ENCODE data around the gene TMPRSS9. TPM values are rescaled to one million over a fixed set of nuclear protein-coding genes. Genes with fewer than 3 reads are reported as not detected.

The TMPRSS9 gene
- total RNA-seq, 2 experiments from 2014 or later, result 0.22 TPM; not detected in 1

DNA sequence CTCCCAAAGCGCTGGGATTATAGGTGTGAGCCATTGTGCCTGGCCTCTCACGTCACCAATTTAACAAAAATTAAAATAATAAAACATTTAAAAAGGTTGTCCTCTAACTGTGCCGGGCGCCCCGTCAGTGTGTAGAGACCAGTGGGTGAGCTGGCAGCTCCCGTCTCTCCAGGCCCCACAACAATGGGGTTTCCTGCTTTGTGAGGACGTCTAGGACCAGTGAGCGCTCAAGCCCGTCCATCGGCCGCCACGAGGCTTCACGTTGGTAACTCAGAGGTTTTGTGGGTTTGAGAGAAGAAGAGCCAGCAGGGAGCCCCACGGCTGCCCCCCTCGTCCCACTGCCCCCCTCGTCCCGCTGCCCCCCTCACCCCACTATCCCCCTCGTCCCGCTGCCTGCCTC, 36.4 kb upstream of the TMPRSS9 start:
- H3K27ac Mint-ChIP-seq, result no peak overlapping the region
- no peak for ATAC-seq (ENCODE audit: low read depth)
- no peaks in the 10 kb centered on the region for H3K27me3 Mint-ChIP-seq
- no peak overlapping the region for H3K4me3 Mint-ChIP-seq
- no peak for DNase-seq
- POLR2A ChIA-PET, result interaction anchor here (0.6 kb wide), 1 partner anchor 115 kb away, joined by 4 read pairs; no protein-coding TSS in a partner anchor
- no peaks in the 10 kb centered on the region for H3K9me3 Mint-ChIP-seq
- H3K4me1 Mint-ChIP-seq, result peaks cover 29% of the 10 kb centered on the region
- H3K36me3 Mint-ChIP-seq, result peaks cover 10% of the 10 kb centered on the region

GRCh38 chr19:2324220-2324948, 35.7 kb upstream of the TMPRSS9 start:
- Mint-ChIP-seq H3K27ac (no peak overlapping the region), H3K9me3 (no peaks in the 10 kb centered on the region), H3K27me3 (no peaks in the 10 kb centered on the region), H3K4me3 (no peak overlapping the region), H3K4me1 (peaks cover 32% of the 10 kb centered on the region), H3K36me3 (peaks cover 10% of the 10 kb centered on the region)
- DNase-seq (no peak), ATAC-seq (ENCODE audit: low read depth) (no peak)
- POLR2A ChIA-PET, result interaction anchor here (0.6 kb wide), 1 partner anchor 574 kb away, joined by 4 read pairs; no protein-coding TSS in a partner anchor

GRCh38 chr19:2325281-2326046, 34.6 kb upstream of the TMPRSS9 start:
- H3K36me3 Mint-ChIP-seq, result peaks cover 10% of the 10 kb centered on the region
- H3K4me1 Mint-ChIP-seq, result peaks cover 41% of the 10 kb centered on the region
- peak overlapping the region; percentile 73 for H3K27ac Mint-ChIP-seq
- no peaks in the 10 kb centered on the region for H3K9me3 Mint-ChIP-seq
- POLR2A ChIA-PET, result no interaction called here
- no peaks in the 10 kb centered on the region for H3K27me3 Mint-ChIP-seq
- no peak for DNase-seq
- no peak for ATAC-seq (ENCODE audit: low read depth)
- H3K4me3 Mint-ChIP-seq, result peak overlapping the region; percentile 37

GRCh38 chr19:2326699-2327360, 33.2 kb upstream of the TMPRSS9 start:
- POLR2A ChIA-PET, result interaction anchor here (0.5 to 2.7 kb wide), 5 partner anchors 43 to 295 kb away, joined by 3 to 12 read pairs (median 4); partner anchors contain the start of gene GADD45B
- H3K36me3 Mint-ChIP-seq, result peaks cover 10% of the 10 kb centered on the region
- ATAC-seq (ENCODE audit: low read depth) (no peak), DNase-seq (no peak)
- peaks cover 46% of the 10 kb centered on the region for H3K4me1 Mint-ChIP-seq
- no peaks in the 10 kb centered on the region for H3K9me3 Mint-ChIP-seq
- H3K27me3 Mint-ChIP-seq, result no peaks in the 10 kb centered on the region
- H3K4me3 Mint-ChIP-seq, result peak overlapping the region; percentile 100
- peak overlapping the region; percentile 100 for H3K27ac Mint-ChIP-seq

- POLR2A ChIA-PET, result interaction anchor here (0.6 to 2.7 kb wide), 20 partner anchors 9 to 853 kb away, joined by 3 to 12 read pairs (median 3); partner anchors contain the start of genes GADD45B, LMNB2 and PLEKHJ1
- ATAC-seq (ENCODE audit: low read depth), result peak; percentile 69
- DNase-seq, result peak; percentile 63
- Mint-ChIP-seq H3K4me3 (peak overlapping the region; percentile 100), H3K27ac (peak overlapping the region; percentile 100), H3K27me3 (no peaks in the 10 kb centered on the region), H3K36me3 (peaks cover 10% of the 10 kb centered on the region), H3K4me1 (peaks cover 53% of the 10 kb centered on the region), H3K9me3 (no peaks in the 10 kb centered on the region)
These were observed 32.2 kb upstream of the TMPRSS9 start for GRCh38 chr19:2327773-2328400.

- POLR2A ChIA-PET, result interaction anchor here (0.6 to 2.7 kb wide), 18 partner anchors 9 to 853 kb away, joined by 3 to 12 read pairs (median 4); partner anchors contain the start of genes GADD45B, LMNB2 and PLEKHJ1
These were observed 31.5 kb upstream of the TMPRSS9 start, which contains the start of the genes LSM7 and SPPL2B for GRCh38 chr19:2328401-2329148. Gene LSM7, minus strand, starts transcription at chr19:2328586. Its CDS starts 20 bp downstream, at chr19:2328566. Gene SPPL2B, plus strand, starts transcription at chr19:2328684. Its CDS starts 26 bp downstream, at chr19:2328710.

GRCh38 chr19:2329149-2329478, 31.0 kb upstream of the TMPRSS9 start:
- Mint-ChIP-seq H3K36me3 (peaks cover 10% of the 10 kb centered on the region), H3K4me1 (peaks cover 57% of the 10 kb centered on the region), H3K9me3 (no peaks in the 10 kb centered on the region), H3K27ac (peak overlapping the region; percentile 80), H3K27me3 (no peaks in the 10 kb centered on the region), H3K4me3 (peak overlapping the region; percentile 100)
- DNase-seq (no peak), ATAC-seq (ENCODE audit: low read depth) (no peak)
- POLR2A ChIA-PET, result interaction anchor here (0.8 to 2.0 kb wide), 4 partner anchors 38 to 93 kb away, joined by 3 to 8 read pairs (median 6); partner anchors contain the start of gene PLEKHJ1

More at GRCh38 chr19:2328401-2329148, 31.5 kb upstream of the TMPRSS9 start, which contains the start of the genes LSM7 and SPPL2B:
- Mint-ChIP-seq H3K4me3 (peak within 1 kb of the TSS; percentile 100), H3K36me3 (peaks cover 10% of the 10 kb centered on the region), H3K27me3 (no peaks in the 10 kb centered on the region), H3K27ac (peak within 1 kb of the TSS; percentile 100), H3K9me3 (no peaks in the 10 kb centered on the region), H3K4me1 (peaks cover 55% of the 10 kb centered on the region)
- ATAC-seq (ENCODE audit: low read depth) (peak; percentile 50), DNase-seq (peak; percentile 98)

- no peaks in the 10 kb centered on the region for H3K27me3 Mint-ChIP-seq
- peaks cover 10% of the 10 kb centered on the region for H3K36me3 Mint-ChIP-seq
- ATAC-seq (ENCODE audit: low read depth) (no peak), DNase-seq (no peak)
- H3K9me3 Mint-ChIP-seq, result no peaks in the 10 kb centered on the region
- POLR2A ChIA-PET, result interaction anchor here (0.6 to 2.0 kb wide), 4 partner anchors 59 to 270 kb away, joined by 3 to 8 read pairs (median 5); no protein-coding TSS in a partner anchor
- peaks cover 54% of the 10 kb centered on the region for H3K4me1 Mint-ChIP-seq
- H3K4me3 Mint-ChIP-seq, result peak overlapping the region; percentile 100
- H3K27ac Mint-ChIP-seq, result peak overlapping the region; percentile 80
These were observed 30.6 kb upstream of the TMPRSS9 start for GRCh38 chr19:2329501-2329916.

GRCh38 chr19:2330255-2330631, 29.8 kb upstream of the TMPRSS9 start:
- DNase-seq (no peak), ATAC-seq (ENCODE audit: low read depth) (no peak)
- Mint-ChIP-seq H3K27ac (peak overlapping the region; percentile 94), H3K4me3 (no peak overlapping the region), H3K27me3 (no peaks in the 10 kb centered on the region), H3K36me3 (peaks cover 11% of the 10 kb centered on the region), H3K4me1 (peaks cover 52% of the 10 kb centered on the region), H3K9me3 (no peaks in the 10 kb centered on the region)
- POLR2A ChIA-PET, result interaction anchor here (0.6 to 1.0 kb wide), 3 partner anchors 99 to 269 kb away, joined by 3 to 7 read pairs (median 3); no protein-coding TSS in a partner anchor

GRCh38 chr19:2330632-2331284, 29.3 kb upstream of the TMPRSS9 start:
- ATAC-seq (ENCODE audit: low read depth), result no peak
- peaks cover 9% of the 10 kb centered on the region for H3K36me3 Mint-ChIP-seq
- no peak overlapping the region for H3K4me3 Mint-ChIP-seq
- peak overlapping the region; percentile 94 for H3K27ac Mint-ChIP-seq
- peaks cover 2% of the 10 kb centered on the region for H3K9me3 Mint-ChIP-seq
- peaks cover 50% of the 10 kb centered on the region for H3K4me1 Mint-ChIP-seq
- no peak for DNase-seq
- POLR2A ChIA-PET, result interaction anchor here (0.9 kb wide), 1 partner anchor 148 kb away, joined by 3 read pairs; no protein-coding TSS in a partner anchor
- H3K27me3 Mint-ChIP-seq, result no peaks in the 10 kb centered on the region

DNA sequence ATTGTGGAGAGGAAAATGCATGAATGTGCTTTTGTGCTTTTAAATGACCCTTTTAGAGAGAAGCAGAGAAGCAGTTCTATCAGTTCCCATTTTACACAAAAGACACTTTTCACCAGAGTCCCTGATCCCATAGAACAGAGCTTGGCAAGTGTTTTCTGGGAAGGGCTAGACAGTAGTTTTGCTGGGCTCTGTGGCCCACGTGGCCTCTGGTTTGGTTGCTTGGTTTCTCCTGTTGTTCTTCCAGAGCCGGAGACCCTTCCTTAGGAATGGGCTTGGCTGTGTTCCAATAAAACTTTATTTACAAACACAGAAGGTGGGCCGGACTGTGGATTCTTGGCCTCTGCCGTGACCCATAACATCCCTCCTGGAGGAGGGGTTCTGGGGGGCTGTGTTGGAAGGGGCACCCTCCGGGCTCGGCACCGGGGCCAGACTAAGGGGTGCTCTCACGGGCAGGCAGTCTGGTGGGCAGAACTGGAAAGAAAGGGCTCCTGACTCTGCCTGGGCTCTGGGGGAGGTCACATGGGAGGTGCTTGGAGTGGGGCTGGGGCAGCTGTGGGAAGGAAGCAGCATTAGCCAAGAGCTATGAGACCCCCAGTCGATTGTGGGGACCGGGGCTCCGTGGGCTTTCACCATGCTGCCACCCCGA, 28.3 kb upstream of the TMPRSS9 start:
- H3K4me1 Mint-ChIP-seq, result peaks cover 45% of the 10 kb centered on the region

More for the DNA sequence above, 28.3 kb upstream of the TMPRSS9 start:
- no peak for ATAC-seq (ENCODE audit: low read depth)
- no peak for DNase-seq
- no peaks in the 10 kb centered on the region for H3K27me3 Mint-ChIP-seq
- H3K27ac Mint-ChIP-seq, result peak overlapping the region; percentile 94
- peaks cover 14% of the 10 kb centered on the region for H3K36me3 Mint-ChIP-seq
- H3K9me3 Mint-ChIP-seq, result peaks cover 8% of the 10 kb centered on the region
- H3K4me3 Mint-ChIP-seq, result no peak overlapping the region
- POLR2A ChIA-PET, result interaction anchor here (0.8 to 0.9 kb wide), 2 partner anchors 71 to 289 kb away, joined by 3 read pairs; no protein-coding TSS in a partner anchor

Data from activated naive CD8-positive, alpha-beta T cell treated with anti-CD3 and anti-CD28 coated beads, Interleukin-2, amount 10 ng/mL, durations not matched to agents 7 days and 5 days (primary cell).